Measurements from ENCODE around the gene ABCC1.

DNA sequence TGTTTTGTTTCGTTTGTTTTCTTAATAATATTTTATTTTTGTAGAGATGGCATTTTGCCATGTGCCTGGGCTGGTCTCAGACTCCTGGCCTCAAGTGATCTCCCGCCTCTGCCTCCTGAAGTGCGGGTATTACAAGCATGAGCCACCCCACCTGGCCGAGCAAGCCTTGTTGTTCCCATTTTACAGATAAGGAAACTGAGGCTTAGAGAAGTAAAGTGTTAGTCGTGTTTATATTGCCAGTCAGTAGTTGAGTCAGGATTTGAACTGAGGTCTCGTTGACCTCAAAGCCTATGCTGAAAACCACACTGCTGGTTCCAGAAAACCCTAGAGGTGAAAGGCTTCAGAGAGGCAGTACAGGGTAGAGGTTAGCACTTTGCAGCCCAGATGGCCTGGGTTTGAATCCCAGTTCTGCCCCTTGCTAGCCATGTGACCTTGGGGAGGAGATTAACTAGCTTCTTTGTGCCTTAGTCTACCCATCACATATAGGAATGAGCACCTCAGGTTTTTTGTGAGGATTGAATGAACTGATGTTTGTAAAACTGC, 171.8 kb downstream of the ABCC1 start:
- TF ChIP-seq, protein P1, sequence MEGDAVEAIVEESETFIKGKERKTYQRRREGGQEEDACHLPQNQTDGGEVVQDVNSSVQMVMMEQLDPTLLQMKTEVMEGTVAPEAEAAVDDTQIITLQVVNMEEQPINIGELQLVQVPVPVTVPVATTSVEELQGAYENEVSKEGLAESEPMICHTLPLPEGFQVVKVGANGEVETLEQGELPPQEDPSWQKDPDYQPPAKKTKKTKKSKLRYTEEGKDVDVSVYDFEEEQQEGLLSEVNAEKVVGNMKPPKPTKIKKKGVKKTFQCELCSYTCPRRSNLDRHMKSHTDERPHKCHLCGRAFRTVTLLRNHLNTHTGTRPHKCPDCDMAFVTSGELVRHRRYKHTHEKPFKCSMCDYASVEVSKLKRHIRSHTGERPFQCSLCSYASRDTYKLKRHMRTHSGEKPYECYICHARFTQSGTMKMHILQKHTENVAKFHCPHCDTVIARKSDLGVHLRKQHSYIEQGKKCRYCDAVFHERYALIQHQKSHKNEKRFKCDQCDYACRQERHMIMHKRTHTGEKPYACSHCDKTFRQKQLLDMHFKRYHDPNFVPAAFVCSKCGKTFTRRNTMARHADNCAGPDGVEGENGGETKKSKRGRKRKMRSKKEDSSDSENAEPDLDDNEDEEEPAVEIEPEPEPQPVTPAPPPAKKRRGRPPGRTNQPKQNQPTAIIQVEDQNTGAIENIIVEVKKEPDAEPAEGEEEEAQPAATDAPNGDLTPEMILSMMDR (conservative IDR thresholded peaks at IDR 0.05), result no peak
- no peak for TF ChIP-seq EZH2 (IDR thresholded peaks at IDR 0.05; ENCODE audit: low read depth)
